ENCODE data around the gene FAM131C. TPM values are rescaled to one million over a fixed set of nuclear protein-coding genes. Genes with fewer than 3 reads are reported as not detected.

Gene FAM131C
- total RNA-seq, 1 donor from 2014 or later, result not detected

GRCh38 chr1:16088351-16088911 is 15.0 kb upstream of the FAM131C start:
- Mint-ChIP-seq H3K9me3 (no peaks in the 10 kb centered on the region), H3K27me3 (peaks cover 9% of the 10 kb centered on the region)

GRCh38 chr1:16087733-16088132 is 14.3 kb upstream of the FAM131C start:
- DNase-seq (no peak), ATAC-seq (ENCODE audit: low read depth) (no peak)
- H3K9me3 Mint-ChIP-seq, result no peaks in the 10 kb centered on the region
- no peak overlapping the region for H3K27ac Mint-ChIP-seq
- intact Hi-C loops (cut with micrococcal nuclease), result no loop called here
- CTCF ChIA-PET, result no interaction called here
- POLR2A ChIA-PET, result no interaction called here
- no peak for TF ChIP-seq CTCF (IDR thresholded peaks at IDR 0.05)
- H3K27me3 Mint-ChIP-seq, result peaks cover 9% of the 10 kb centered on the region
- no peaks in the 10 kb centered on the region for H3K36me3 Mint-ChIP-seq (ENCODE audit: low read depth)
- no peak overlapping the region for H3K4me3 Mint-ChIP-seq
- H3K4me1 Mint-ChIP-seq, result no peaks in the 10 kb centered on the region

More at GRCh38 chr1:16088351-16088911, 15.0 kb upstream of the FAM131C start:
- no peaks in the 10 kb centered on the region for H3K4me1 Mint-ChIP-seq
- intact Hi-C loops (cut with micrococcal nuclease), result no loop called here
- ATAC-seq (ENCODE audit: low read depth) (no peak), DNase-seq (no peak)
- ChIA-PET CTCF (no interaction called here), POLR2A (no interaction called here)
- no peak overlapping the region for H3K27ac Mint-ChIP-seq
- no peak for TF ChIP-seq CTCF (IDR thresholded peaks at IDR 0.05)
- no peak overlapping the region for H3K4me3 Mint-ChIP-seq
- no peaks in the 10 kb centered on the region for H3K36me3 Mint-ChIP-seq (ENCODE audit: low read depth)

- no peak overlapping the region for H3K4me3 Mint-ChIP-seq
- no peaks in the 10 kb centered on the region for H3K4me1 Mint-ChIP-seq
- POLR2A ChIA-PET, result no interaction called here
- no peak for ATAC-seq (ENCODE audit: low read depth)
- H3K27ac Mint-ChIP-seq, result no peak overlapping the region
- TF ChIP-seq CTCF (IDR thresholded peaks at IDR 0.05), result no peak
- no peaks in the 10 kb centered on the region for H3K9me3 Mint-ChIP-seq
- H3K27me3 Mint-ChIP-seq, result peaks cover 5% of the 10 kb centered on the region
- CTCF ChIA-PET, result interaction anchor here (0.6 to 1.1 kb wide), 2 partner anchors 102 to 431 kb away, joined by 3 read pairs; no protein-coding TSS in a partner anchor
- H3K36me3 Mint-ChIP-seq (ENCODE audit: low read depth), result no peaks in the 10 kb centered on the region
- no peak for DNase-seq
- intact Hi-C loops (cut with micrococcal nuclease), result no loop called here
Measured at GRCh38 chr1:16085522-16085921, 12.1 kb upstream of the FAM131C start.

- Mint-ChIP-seq H3K4me1 (peaks cover 6% of the 10 kb centered on the region), H3K4me3 (no peak overlapping the region), H3K36me3 (ENCODE audit: low read depth) (no peaks in the 10 kb centered on the region), H3K27ac (no peak overlapping the region), H3K27me3 (peaks cover 2% of the 10 kb centered on the region), H3K9me3 (no peaks in the 10 kb centered on the region)
- ATAC-seq (ENCODE audit: low read depth), result no peak
- intact Hi-C loops (cut with micrococcal nuclease), result loop anchor here (2.0 kb wide), 1 partner anchor 867 kb away; no protein-coding TSS in a partner anchor
- no peak for TF ChIP-seq CTCF (IDR thresholded peaks at IDR 0.05)
- no peak for DNase-seq
- CTCF ChIA-PET, result interaction anchor here (1.6 to 6.7 kb wide), 3 partner anchors 10 to 280 kb away, joined by 4 to 126 read pairs (median 6); partner anchors contain the start of gene FAM131C
- POLR2A ChIA-PET, result interaction anchor here (0.6 kb wide), 1 partner anchor 203 kb away, joined by 5 read pairs; no protein-coding TSS in a partner anchor
Measured at GRCh38 chr1:16083486-16083885, 10.0 kb upstream of the FAM131C start.

- peaks cover 6% of the 10 kb centered on the region for H3K4me1 Mint-ChIP-seq
- H3K27me3 Mint-ChIP-seq, result peaks cover 2% of the 10 kb centered on the region
- CTCF ChIA-PET, result interaction anchor here (0.7 to 6.7 kb wide), 9 partner anchors 9 to 869 kb away, joined by 3 to 126 read pairs (median 6); partner anchors contain the start of gene FAM131C
- POLR2A ChIA-PET, result interaction anchor here (0.5 to 0.6 kb wide), 2 partner anchors 202 to 273 kb away, joined by 4 to 5 read pairs; no protein-coding TSS in a partner anchor
- no peak overlapping the region for H3K4me3 Mint-ChIP-seq
- no peaks in the 10 kb centered on the region for H3K9me3 Mint-ChIP-seq
- H3K36me3 Mint-ChIP-seq (ENCODE audit: low read depth), result no peaks in the 10 kb centered on the region
- H3K27ac Mint-ChIP-seq, result no peak overlapping the region
- intact Hi-C loops (cut with micrococcal nuclease), result loop anchor here (2.0 kb wide), 1 partner anchor 868 kb away; no protein-coding TSS in a partner anchor
- peak; percentile 41 for DNase-seq
- peak; percentile 33 for ATAC-seq (ENCODE audit: low read depth)
- no peak for TF ChIP-seq CTCF (IDR thresholded peaks at IDR 0.05)
Measured at GRCh38 chr1:16082283-16083038, 9.0 kb upstream of the FAM131C start.
